ENCODE measurements around the gene PLA2G1B. TPM values are rescaled to one million over a fixed set of nuclear protein-coding genes. Genes with fewer than 3 reads are reported as not detected.
A peak's percentile ranks its signal among the peaks of the same experiment; 100 is the strongest.

The PLA2G1B gene
- total RNA-seq, 6 experiments from 2014 or later, result not detected

DNA sequence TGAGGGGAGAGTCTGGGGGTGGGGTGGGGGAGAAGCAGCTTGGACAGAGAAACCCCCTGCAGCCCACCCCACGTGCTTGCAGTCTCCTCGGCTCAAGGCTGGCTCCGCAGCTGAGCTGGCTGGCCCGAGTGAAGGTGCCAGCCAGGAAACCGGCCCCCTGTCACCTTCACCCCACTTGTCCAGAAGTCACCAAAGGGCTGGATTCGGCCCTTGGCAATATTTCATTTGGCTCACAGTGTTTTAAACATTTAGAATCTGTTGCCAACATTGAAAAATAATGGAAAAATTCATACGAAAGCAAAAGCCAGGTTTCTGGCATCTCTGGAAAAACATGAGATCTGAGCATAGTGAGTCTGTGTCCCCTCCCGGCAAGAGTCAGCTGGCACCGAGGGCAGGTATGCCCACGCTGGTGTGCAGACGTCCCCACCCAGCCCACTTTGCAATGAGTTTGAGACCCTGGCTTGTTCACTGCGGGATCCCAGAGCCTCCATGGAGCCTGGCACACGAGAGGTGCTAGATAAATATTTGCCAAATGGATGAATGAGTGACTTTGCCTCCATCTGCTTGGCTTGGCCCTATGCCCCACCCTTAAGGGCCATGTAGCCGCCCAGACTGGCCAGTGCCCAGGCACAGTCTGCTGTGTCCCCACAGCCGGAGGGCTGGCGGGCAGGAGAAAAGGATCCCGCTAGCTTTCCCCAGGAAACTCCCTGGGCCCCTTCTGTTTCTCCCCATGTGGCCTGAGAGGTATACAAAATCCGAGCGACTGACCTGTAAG lies 23.2 kb upstream of the PLA2G1B start:
- DNase-seq (peak; percentile 80 to 89 (median 89)), ATAC-seq (peak; percentile 95 to 98 (median 96))
- TF ChIP-seq CTCF (IDR thresholded peaks at IDR 0.05), result no peak
- no peak for TF ChIP-seq POLR2A (IDR thresholded peaks at IDR 0.05)
- 20% methylated on average over 8 of the region's 19 CpGs for WGBS (ENCODE audit: insufficient coverage, low coverage, low lambda C conversion rate, missing lambda C conversion rate)
- intact Hi-C loops (cut with DNase I), result no loop called here
- peaks cover 0 to 17% (median 6%) of the 10 kb centered on the region in 4 donors for H3K4me1 ChIP-seq
- peak overlapping the region in 1 of 3 donors; percentile 61 for H3K27ac ChIP-seq
- H3K36me3 ChIP-seq, result no peaks in the 10 kb centered on the region
- no peaks in the 10 kb centered on the region for H3K27me3 ChIP-seq
- H3K9me3 ChIP-seq, result no peaks in the 10 kb centered on the region
- H3K4me3 ChIP-seq, result peak overlapping the region in 1 of 3 donors; percentile 26

GRCh38 chr12:120347766-120348165 lies 20.2 kb upstream of the PLA2G1B start:
- TF ChIP-seq POLR2A (IDR thresholded peaks at IDR 0.05) (no peak), CTCF (IDR thresholded peaks at IDR 0.05) (no peak)
- no peak overlapping the region for H3K4me3 ChIP-seq
- H3K9me3 ChIP-seq, result no peaks in the 10 kb centered on the region
- no peak overlapping the region for H3K27ac ChIP-seq
- WGBS (ENCODE audit: insufficient coverage, low coverage, low lambda C conversion rate, missing lambda C conversion rate), result no CpG with 5 or more reads among the region's 11 CpGs
- DNase-seq, result no peak
- H3K36me3 ChIP-seq, result no peaks in the 10 kb centered on the region
- no peak for ATAC-seq
- peaks cover 0 to 17% (median 6%) of the 10 kb centered on the region in 4 donors for H3K4me1 ChIP-seq
- no peaks in the 10 kb centered on the region for H3K27me3 ChIP-seq
- intact Hi-C loops (cut with DNase I), result no loop called here

DNA sequence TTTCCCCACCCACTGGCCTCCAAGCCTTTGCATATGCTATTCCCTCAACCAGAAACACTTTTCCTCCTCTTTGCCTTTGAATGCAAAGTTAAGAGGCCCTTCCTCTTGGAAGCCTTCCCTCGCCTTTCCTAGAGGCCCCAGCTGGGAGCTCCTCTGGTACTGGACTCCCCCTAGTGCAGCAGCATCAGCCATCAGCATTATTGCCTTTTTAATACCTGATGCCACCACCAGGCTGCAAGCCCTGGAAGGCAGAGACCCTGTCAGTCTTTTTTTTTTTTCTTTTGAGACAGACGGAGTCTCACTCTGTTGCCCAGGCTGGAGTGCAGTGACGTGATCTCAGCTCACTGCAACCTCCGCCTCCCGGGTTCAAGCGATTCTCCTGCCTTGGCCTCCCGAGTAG lies 19.1 kb upstream of the PLA2G1B start:
- no peak overlapping the region for H3K27ac ChIP-seq
- 89% methylated on average over 4 of the region's 7 CpGs for WGBS (ENCODE audit: insufficient coverage, low coverage, low lambda C conversion rate, missing lambda C conversion rate)
- intact Hi-C loops (cut with DNase I), result no loop called here
- no peak for ATAC-seq
- H3K9me3 ChIP-seq, result no peaks in the 10 kb centered on the region
- no peak overlapping the region for H3K4me3 ChIP-seq
- TF ChIP-seq CTCF (IDR thresholded peaks at IDR 0.05) (no peak), POLR2A (IDR thresholded peaks at IDR 0.05) (no peak)
- no peak for DNase-seq
- H3K36me3 ChIP-seq, result no peaks in the 10 kb centered on the region
- H3K27me3 ChIP-seq, result no peaks in the 10 kb centered on the region
- peaks cover 0 to 25% (median 11%) of the 10 kb centered on the region in 4 donors for H3K4me1 ChIP-seq

DNA sequence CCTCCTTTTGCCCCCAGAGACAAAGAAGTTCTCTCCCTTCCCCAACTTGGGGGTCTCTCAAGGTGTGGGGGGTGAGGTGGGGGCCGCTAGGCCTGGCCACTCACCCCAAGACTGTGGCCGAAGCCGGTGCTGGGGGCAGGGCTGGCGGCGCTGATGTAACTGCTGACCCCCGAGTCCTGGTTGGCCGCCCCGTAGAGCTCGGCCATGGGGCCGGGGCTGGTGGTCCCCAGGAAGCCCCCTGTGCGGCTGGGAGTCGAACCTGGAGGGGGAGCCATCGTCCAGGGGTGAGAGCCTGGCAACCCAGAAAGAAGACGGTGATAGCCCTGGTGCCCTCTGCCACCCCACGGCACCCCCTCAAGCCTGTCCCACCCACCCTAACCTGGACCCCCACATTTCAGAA lies 18.5 kb upstream of the PLA2G1B start:
- Histone ChIP-seq H3K27me3 (no peaks in the 10 kb centered on the region), H3K9me3 (no peaks in the 10 kb centered on the region), H3K36me3 (no peaks in the 10 kb centered on the region), H3K27ac (no peak overlapping the region), H3K4me3 (no peak overlapping the region), H3K4me1 (peaks cover 0 to 19% (median 9%) of the 10 kb centered on the region in 4 donors)
- DNase-seq (no peak), ATAC-seq (no peak)
- TF ChIP-seq CTCF (IDR thresholded peaks at IDR 0.05), result no peak
- no peak for TF ChIP-seq POLR2A (IDR thresholded peaks at IDR 0.05)
- intact Hi-C loops (cut with DNase I), result no loop called here
- 20% methylated on average over 1 of the region's 15 CpGs for WGBS (ENCODE audit: insufficient coverage, low coverage, low lambda C conversion rate, missing lambda C conversion rate)
